HAP-1 (cell line): ENCODE measurements around the gene DAPK2.
A peak's percentile ranks its signal among the peaks of the same experiment; 100 is the strongest.
"Not testable (repeated sequence)": the region's sequence is repeated elsewhere in the genome, so short reads cannot be mapped to it uniquely, and the experiment has no call there.

Experiments used
- DNase-seq, 2 experiments: peaks; one replicate each; pipeline ENCODE4 v3.0.0-alpha.2; 2016 to 2020; ENCODE audit warnings: low spot score in 2 of 2
- H3K27me3 ChIP-seq: fragments of 250-450 bp; sonication (Bioruptor Pico); 2 replicates; pipeline ENCODE4 v1.5.1; 2020; ENCODE audit warnings: low read depth, mild to moderate bottlenecking, moderate library complexity
- H3K36me3 ChIP-seq: fragments of 250-450 bp; sonication (Bioruptor Pico); replicated peaks from 2 replicates; pipeline ENCODE4 v1.5.1; 2020; ENCODE audit warnings: mild to moderate bottlenecking
- H3K4me1 ChIP-seq: fragments of 250-450 bp; sonication (Bioruptor Pico); 2 replicates; pipeline ENCODE4 v1.5.1; 2020; ENCODE audit warnings: mild to moderate bottlenecking
- H3K4me3 ChIP-seq: fragments of 250-450 bp; sonication (Bioruptor Pico); 2 replicates; pipeline ENCODE4 v1.5.1; 2020; ENCODE audit warnings: mild to moderate bottlenecking, moderate library complexity
- H3K9me3 ChIP-seq: fragments of 250-450 bp; sonication (Bioruptor Pico); 2 replicates; pipeline ENCODE4 v1.5.1; 2020; ENCODE audit warnings: mild to moderate bottlenecking, moderate library complexity
- in situ Hi-C: fragments of 300-500 bp; cut with MboI; formaldehyde crosslinking; loops from 3 replicates; pipeline ENCODE4 v1.14.3; 2020; ENCODE audit warnings: low sequenced_read_pairs, inconsistent platforms, mixed read lengths

The DAPK2 gene

DNA sequence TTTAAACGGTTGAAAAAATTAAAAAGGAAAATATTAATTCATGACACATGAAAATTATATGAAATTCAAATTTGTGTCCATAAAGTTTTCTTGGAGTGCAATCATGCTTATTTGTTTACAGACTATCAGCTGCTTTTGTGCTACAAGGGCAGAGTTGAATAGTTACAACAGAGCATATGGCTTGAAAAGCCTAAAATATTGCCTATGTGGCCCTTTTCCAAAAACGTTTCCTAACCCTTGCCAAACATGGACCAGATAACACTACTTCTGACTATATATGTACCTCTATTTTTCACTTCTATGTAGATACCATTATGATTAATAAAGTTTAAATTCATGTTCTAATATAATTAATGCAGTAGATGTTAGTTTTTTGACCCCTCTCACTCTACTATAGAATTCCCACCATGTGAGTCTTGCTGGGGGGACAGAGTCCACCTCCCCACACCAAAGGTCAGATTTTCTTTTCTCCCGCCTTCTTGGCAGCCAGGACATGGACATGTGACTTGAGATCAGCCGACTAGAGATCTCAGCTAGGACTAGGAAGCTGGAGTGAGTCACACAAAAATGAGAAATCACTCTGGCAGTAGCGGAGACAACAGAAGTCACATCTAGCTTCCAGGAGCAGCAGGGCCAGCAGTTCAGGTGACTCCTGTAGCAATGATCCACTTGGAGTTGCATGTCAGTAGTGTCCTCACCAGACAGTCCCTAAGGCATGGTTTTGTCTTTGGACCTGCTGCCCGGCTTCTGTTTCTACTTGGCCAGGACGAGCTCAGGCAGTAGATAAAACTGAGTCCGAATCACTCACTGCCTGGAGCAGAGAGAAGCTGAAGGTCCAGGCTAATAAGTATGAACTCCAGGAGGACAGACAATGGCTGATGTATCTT, 24.9 kb upstream of the DAPK2 start:
- H3K36me3 ChIP-seq, result peaks cover 33% of the 10 kb centered on the region
- no peak overlapping the region for H3K4me3 ChIP-seq
- H3K4me1 ChIP-seq, result no peaks in the 10 kb centered on the region
- no peaks in the 10 kb centered on the region for H3K9me3 ChIP-seq
- no peaks in the 10 kb centered on the region for H3K27me3 ChIP-seq
- in situ Hi-C loops, result loop anchor here (25.0 kb wide), 1 partner anchor 784 kb away; the partner anchor contains the start of gene APH1B
- DNase-seq, result no peak

DNA sequence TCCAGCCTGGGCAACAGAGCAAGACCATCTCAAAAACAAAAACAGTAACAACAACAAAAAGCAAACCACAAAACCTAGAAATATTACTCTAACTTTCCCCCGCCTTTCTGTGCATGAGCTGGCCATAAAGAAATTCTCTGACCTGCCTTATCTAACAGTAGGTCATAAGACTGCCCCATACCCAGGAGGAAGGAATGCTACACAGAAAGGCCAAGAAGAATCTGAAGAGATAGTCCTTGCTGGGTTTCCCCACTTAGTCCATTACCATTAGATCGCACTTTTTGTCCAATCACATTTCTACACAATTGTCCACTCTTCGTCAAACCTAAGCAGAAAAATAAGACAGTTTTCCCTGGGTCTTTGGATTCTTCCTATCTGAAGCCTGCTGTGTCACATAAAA, 23.8 kb upstream of the DAPK2 start:
- Histone ChIP-seq H3K9me3 (no peaks in the 10 kb centered on the region), H3K4me3 (no peak overlapping the region), H3K4me1 (no peaks in the 10 kb centered on the region), H3K27me3 (no peaks in the 10 kb centered on the region), H3K36me3 (peaks cover 30% of the 10 kb centered on the region)
- in situ Hi-C loops, result loop anchor here (25.0 kb wide), 1 partner anchor 783 kb away; the partner anchor contains the start of gene APH1B
- DNase-seq, result no peak

DNA sequence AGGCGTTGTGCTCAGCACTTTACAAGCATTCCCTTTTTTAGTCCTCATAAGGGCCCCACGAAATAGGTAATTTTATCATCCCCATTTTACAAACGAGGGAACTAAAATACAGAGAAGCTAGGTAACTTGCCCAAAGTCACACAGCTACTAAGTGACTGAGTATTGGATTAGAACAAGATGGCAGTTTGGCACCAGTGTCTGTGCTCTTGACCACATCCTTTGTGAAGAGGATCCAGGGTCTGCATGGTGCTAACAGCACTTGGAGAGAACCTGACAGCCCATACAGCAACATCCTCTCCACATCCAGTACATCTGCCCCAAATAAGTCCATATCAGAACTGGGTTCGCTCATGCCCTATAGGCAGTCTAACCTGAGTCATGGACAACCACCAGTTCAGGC, 21.8 kb upstream of the DAPK2 start:
- no peaks in the 10 kb centered on the region for H3K4me1 ChIP-seq
- peaks cover 16% of the 10 kb centered on the region for H3K36me3 ChIP-seq
- H3K4me3 ChIP-seq, result no peak overlapping the region
- H3K9me3 ChIP-seq, result no peaks in the 10 kb centered on the region
- in situ Hi-C loops, result loop anchor here (5.0 to 25.0 kb wide), 4 partner anchors 316 to 781 kb away; partner anchors contain the start of gene APH1B
- H3K27me3 ChIP-seq, result no peaks in the 10 kb centered on the region
- no peak for DNase-seq

DNA sequence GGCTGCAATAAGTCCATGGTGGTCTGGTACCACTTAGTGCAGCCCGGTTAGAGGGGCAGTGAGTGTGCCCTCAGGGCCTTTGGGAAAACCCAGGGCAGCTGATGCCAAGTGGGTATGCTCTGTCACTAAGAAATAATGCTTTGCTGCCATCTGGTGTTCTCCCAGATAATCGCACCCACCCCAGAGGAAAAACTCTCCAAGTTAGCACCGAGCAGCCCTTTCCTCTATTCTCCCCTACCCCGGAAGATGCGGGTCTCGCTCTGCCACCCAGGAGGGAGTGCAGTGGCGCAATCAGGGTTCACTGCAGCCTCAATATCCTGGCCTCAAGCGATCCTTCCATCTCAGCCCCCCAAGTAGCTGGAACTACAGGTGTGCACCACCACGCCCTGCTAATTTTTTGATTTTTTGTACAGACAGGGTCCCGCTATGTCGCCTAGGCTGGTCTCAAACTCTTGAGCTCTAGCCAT, 21.3 kb upstream of the DAPK2 start:
- no peak overlapping the region for H3K4me3 ChIP-seq
- H3K36me3 ChIP-seq, result peaks cover 16% of the 10 kb centered on the region
- peak; percentile 90 to 92 for DNase-seq
- H3K9me3 ChIP-seq, result no peaks in the 10 kb centered on the region
- in situ Hi-C loops, result loop anchor here (5.0 to 25.0 kb wide), 4 partner anchors 315 to 780 kb away; partner anchors contain the start of gene APH1B
- no peaks in the 10 kb centered on the region for H3K4me1 ChIP-seq
- H3K27me3 ChIP-seq, result no peaks in the 10 kb centered on the region

DNA sequence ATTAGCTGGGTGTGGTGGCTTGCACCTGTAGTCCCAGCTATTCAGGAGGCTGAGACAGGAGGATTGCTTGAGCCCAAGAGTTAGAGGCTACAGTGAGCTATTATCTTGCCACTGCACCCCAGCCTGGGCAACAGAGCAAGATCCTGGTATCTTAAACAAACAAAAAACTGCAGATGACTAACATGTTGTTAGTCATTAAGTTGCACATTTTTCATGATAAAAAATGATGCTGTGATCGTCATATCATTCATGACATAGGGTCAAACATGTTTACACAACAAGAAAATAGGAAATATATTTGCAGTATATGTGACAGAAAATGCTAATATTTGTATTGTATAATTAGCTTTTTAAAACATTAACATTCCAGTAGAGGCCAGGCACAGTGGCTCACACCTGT, 20.2 kb upstream of the DAPK2 start:
- H3K9me3 ChIP-seq, result no peaks in the 10 kb centered on the region
- H3K36me3 ChIP-seq, result peaks cover 7% of the 10 kb centered on the region
- H3K27me3 ChIP-seq, result no peaks in the 10 kb centered on the region
- peak in 1 of 2 experiments; percentile 0 for DNase-seq
- no peaks in the 10 kb centered on the region for H3K4me1 ChIP-seq
- in situ Hi-C loops, result loop anchor here (5.0 to 25.0 kb wide), 4 partner anchors 314 to 779 kb away; partner anchors contain the start of gene APH1B
- no peak overlapping the region for H3K4me3 ChIP-seq

DNA sequence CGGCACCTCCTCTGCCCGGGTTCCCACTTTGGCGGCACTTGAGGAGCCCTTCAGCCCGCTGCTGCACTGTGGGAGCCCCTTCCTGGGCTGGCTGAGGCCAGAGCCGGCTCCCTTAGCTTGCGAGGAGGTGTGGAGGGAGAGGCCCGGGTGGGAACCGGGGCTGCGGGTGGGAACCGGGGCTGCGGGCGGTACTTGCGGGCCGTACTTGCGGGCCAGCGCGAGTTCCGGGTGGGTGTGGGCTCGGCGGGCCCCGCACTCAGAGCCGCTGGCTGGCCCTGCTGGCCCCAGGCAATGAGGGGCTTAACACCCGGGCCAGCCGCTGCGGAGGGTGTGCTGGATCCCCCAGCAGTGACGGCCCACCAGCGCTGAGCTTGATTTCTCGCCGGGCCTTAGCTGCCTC, 14.4 kb upstream of the DAPK2 start:
- Histone ChIP-seq H3K27me3 (peaks cover 1% of the 10 kb centered on the region; the same call in 1 of the 2 replicates), H3K4me3 (no peak overlapping the region), H3K36me3 (no peaks in the 10 kb centered on the region), H3K4me1 (no peaks in the 10 kb centered on the region), H3K9me3 (no peaks in the 10 kb centered on the region)
- DNase-seq, result no peak
- in situ Hi-C loops, result loop anchor here (25.0 kb wide), 1 partner anchor 773 kb away; the partner anchor contains the start of gene APH1B

DNA sequence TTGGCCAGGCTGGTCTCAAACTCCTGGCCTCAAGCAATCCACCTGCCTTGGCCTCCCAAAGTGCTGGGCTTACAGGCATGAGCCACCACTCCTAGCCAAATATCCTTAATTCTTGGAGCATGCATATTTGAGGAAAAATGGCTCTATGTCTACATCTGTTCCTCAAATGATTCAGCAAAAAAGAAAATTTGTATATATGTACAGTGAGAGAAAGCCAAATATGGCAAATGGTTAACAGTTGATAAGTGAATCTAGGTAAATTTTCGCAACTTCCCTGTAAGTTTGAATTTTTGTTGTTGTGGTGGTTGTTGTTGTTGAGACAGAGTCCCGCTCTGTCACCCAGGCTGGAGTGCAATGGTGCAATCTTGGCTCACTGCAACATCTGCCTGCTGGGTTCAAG, 12.8 kb upstream of the DAPK2 start:
- not testable (repeated sequence) for H3K9me3 ChIP-seq, H3K27me3 ChIP-seq, DNase-seq, H3K4me3 ChIP-seq, H3K36me3 ChIP-seq, H3K4me1 ChIP-seq
- in situ Hi-C loops, result loop anchor here (25.0 kb wide), 1 partner anchor 772 kb away; the partner anchor contains the start of gene APH1B

DNA sequence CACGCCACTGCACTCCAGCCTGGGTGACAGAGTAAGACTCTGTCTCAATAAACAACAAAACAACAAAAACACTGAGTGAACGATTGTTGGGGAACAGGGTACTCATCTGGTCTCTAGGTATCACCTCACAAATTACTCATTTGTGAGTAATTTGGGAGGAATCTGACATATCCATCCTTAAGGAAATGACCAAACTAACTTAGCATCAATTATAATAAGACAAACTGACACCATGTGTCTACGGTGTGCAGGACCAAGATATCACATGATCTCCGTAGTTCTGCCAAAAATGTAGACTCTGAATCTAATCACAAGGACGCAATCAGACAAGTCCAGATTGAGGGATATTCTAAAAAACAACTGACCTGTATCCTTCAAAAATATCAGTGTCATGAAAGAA, 12.0 kb upstream of the DAPK2 start:
- in situ Hi-C loops, result loop anchor here (25.0 kb wide), 1 partner anchor 771 kb away; the partner anchor contains the start of gene APH1B
- Histone ChIP-seq H3K4me1 (no peaks in the 10 kb centered on the region), H3K27me3 (peaks cover 3% of the 10 kb centered on the region; the same call in 1 of the 2 replicates), H3K9me3 (no peaks in the 10 kb centered on the region), H3K36me3 (no peaks in the 10 kb centered on the region), H3K4me3 (no peak overlapping the region)
- DNase-seq, result no peak

DNA sequence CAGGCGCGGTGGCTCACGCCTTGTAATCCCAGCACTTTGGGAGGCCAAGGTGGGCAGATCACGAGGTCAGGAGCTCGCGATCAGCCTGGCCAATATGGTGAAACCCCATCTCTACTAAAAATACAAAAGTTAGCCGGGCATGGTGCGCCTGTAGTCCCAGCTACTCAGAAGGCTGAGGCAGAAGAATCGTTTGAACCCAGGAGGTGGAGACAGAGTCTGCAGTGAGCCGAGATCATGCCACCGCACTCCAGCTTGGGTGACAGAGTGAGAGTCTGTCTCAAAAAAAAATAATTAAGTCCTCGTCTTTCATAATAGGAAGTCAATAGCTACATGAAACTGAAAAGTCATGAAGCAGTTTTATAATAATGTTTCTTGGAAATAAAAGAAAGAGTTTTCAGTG, 7.4 kb upstream of the DAPK2 start:
- not testable (repeated sequence) for H3K36me3 ChIP-seq, H3K27me3 ChIP-seq, H3K4me3 ChIP-seq, DNase-seq, H3K4me1 ChIP-seq, H3K9me3 ChIP-seq
- in situ Hi-C loops, result loop anchor here (25.0 kb wide), 1 partner anchor 766 kb away; the partner anchor contains the start of gene APH1B

DNA sequence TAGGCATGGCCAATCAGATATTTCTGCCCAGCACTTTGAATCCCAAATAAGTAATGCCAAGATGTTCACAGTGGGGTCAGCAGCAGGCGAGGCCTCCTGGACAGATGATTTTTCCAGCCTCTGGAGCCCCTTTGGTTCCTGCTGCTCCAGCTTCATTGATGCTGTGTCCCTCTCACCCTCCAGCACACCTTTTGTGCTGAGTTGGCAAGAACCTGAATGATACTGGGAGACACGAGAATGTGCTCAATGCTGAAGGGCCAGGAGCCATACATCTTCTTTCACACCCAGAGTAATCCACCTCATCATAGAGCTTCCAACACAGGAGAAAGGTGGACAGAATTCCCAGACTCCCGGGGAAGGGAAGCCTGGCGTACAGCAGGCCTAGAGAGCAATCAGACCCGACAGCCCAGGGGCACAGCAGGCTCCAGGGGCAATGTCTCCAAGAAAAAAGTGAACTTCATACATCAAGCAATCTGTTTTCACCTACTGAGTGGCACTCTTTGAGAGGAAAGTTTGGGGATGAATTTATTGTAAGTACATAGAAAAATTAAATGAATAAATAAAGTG, 6.7 kb upstream of the DAPK2 start:
- no peaks in the 10 kb centered on the region for H3K4me1 ChIP-seq
- H3K4me3 ChIP-seq, result no peak overlapping the region
- no peaks in the 10 kb centered on the region for H3K9me3 ChIP-seq
- peaks cover 3% of the 10 kb centered on the region; the same call in 1 of the 2 replicates for H3K27me3 ChIP-seq
- in situ Hi-C loops, result loop anchor here (25.0 kb wide), 1 partner anchor 766 kb away; the partner anchor contains the start of gene APH1B
- no peaks in the 10 kb centered on the region for H3K36me3 ChIP-seq
- DNase-seq, result no peak

DNA sequence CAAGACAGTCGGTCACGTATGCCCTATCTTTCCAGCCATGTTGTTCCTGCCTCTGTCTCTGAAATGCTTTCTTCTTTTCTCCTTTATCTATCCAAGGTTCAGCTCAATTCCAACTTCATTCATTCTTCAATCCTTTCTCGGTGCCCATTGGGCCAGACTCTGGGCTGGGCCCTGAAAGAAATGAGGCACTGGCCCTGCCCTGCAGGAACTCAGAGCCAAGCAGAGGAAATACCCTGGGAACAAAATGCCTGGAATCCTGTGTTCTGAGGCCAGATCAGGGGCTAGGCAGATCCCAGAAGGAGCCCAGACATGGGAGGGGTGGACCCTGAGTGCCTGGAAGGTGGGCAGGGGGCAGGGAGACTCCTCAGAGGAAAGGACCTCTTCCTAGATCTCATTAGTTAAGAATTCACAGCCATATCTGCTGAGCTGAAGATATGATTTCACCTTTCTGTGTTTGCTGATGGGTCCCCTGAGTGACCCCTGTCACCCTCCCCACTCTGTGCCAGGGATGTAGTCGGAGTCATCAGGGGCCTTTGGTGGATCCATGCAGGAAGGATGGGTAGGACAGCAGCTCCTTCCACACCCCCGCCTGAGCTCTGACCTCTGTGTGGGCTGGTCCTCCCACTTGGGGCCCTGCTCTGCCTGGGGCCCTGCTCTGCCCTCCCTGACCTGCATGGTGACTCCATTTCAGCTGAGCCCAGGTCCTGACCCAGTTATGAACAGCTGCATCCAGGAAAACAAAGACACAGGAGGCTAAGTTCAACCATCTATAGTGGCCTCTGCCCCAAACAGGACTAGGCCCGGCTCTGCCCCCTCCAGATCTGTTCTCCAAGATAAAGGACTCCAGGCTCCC, 5.3 kb upstream of the DAPK2 start:
- Histone ChIP-seq H3K4me1 (peaks cover 3% of the 10 kb centered on the region; the same call in 1 of the 2 replicates), H3K9me3 (no peaks in the 10 kb centered on the region), H3K36me3 (no peaks in the 10 kb centered on the region), H3K27me3 (peaks cover 3% of the 10 kb centered on the region; the same call in 1 of the 2 replicates), H3K4me3 (no peak overlapping the region)
- in situ Hi-C loops, result loop anchor here (25.0 kb wide), 1 partner anchor 764 kb away; the partner anchor contains the start of gene APH1B
- no peak for DNase-seq

DNA sequence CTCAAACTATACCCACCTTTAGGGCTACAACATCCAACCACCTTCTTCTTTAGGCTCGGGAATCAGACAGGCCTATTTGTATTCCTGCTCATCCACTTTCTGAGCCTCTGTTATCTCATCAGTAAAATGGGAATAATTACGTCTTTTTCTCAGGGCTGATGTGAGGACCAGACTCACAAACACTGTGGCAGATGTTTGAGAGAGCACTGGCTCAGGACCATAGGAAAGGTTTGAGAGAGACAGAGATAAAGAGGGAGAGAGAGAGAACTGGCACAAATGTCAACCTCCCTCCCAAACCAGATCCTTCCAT, 4.8 kb upstream of the DAPK2 start:
- DNase-seq, result no peak
- H3K4me1 ChIP-seq, result peaks cover 4% of the 10 kb centered on the region; the same call in 1 of the 2 replicates
- in situ Hi-C loops, result loop anchor here (25.0 kb wide), 1 partner anchor 764 kb away; the partner anchor contains the start of gene APH1B
- H3K36me3 ChIP-seq, result no peaks in the 10 kb centered on the region
- no peaks in the 10 kb centered on the region for H3K9me3 ChIP-seq
- H3K27me3 ChIP-seq, result peaks cover 3% of the 10 kb centered on the region; the same call in 1 of the 2 replicates
- no peak overlapping the region for H3K4me3 ChIP-seq
